ENCODE measurements around the gene TMOD1. TPM values are rescaled to one million over a fixed set of nuclear protein-coding genes. Genes with fewer than 3 reads are reported as not detected.
"Not testable (repeated sequence)": the region's sequence is repeated elsewhere in the genome, so short reads cannot be mapped to it uniquely, and the experiment has no call there.

The TMOD1 gene
- total RNA-seq, 1 donor from 2014 or later, result 1.6 TPM

GRCh38 chr9:97586909-97587308 lies 85.4 kb downstream of the TMOD1 start:
- intact Hi-C loops (cut with micrococcal nuclease), result not testable (repeated sequence)

GRCh38 chr9:97591535-97591934 lies 90.1 kb downstream of the TMOD1 start:
- intact Hi-C loops (cut with micrococcal nuclease), result no loop called here

GRCh38 chr9:97592126-97592525 lies 90.7 kb downstream of the TMOD1 start:
- intact Hi-C loops (cut with micrococcal nuclease), result no loop called here

GRCh38 chr9:97593960-97594359 lies 92.5 kb downstream of the TMOD1 start:
- intact Hi-C loops (cut with micrococcal nuclease), result no loop called here

GRCh38 chr9:97594381-97594921 lies 93.0 kb downstream of the TMOD1 start:
- intact Hi-C loops (cut with micrococcal nuclease), result no loop called here

- intact Hi-C loops (cut with micrococcal nuclease), result no loop called here
Observed at GRCh38 chr9:97596906-97597305, 95.4 kb downstream of the TMOD1 start.

GRCh38 chr9:97598461-97599288 lies 97.2 kb downstream of the TMOD1 start:
- intact Hi-C loops (cut with micrococcal nuclease), result loop anchor here (1.0 kb wide), 6 partner anchors 17 to 741 kb away; partner anchors contain the start of genes NCBP1 and TSTD2

- intact Hi-C loops (cut with micrococcal nuclease), result no loop called here
Observed at GRCh38 chr9:97599314-97599846, 97.9 kb downstream of the TMOD1 start.

- intact Hi-C loops (cut with micrococcal nuclease), result no loop called here
Observed at GRCh38 chr9:97600531-97601227, 99.2 kb downstream of the TMOD1 start.

GRCh38 chr9:97601228-97601898 lies 99.9 kb downstream of the TMOD1 start:
- intact Hi-C loops (cut with micrococcal nuclease), result no loop called here

GRCh38 chr9:97602430-97602829 lies 101.0 kb downstream of the TMOD1 start:
- intact Hi-C loops (cut with micrococcal nuclease), result no loop called here

- intact Hi-C loops (cut with micrococcal nuclease), result no loop called here
Observed at GRCh38 chr9:97604901-97605645, 103.6 kb downstream of the TMOD1 start.

GRCh38 chr9:97615439-97616072 lies 114.1 kb downstream of the TMOD1 start:
- intact Hi-C loops (cut with micrococcal nuclease), result loop anchor here (1.0 kb wide), 6 partner anchors 17 to 758 kb away; partner anchors contain the start of genes NCBP1 and TSTD2

- intact Hi-C loops (cut with micrococcal nuclease), result no loop called here
Observed at GRCh38 chr9:97617939-97618416, 116.5 kb downstream of the TMOD1 start.

GRCh38 chr9:97620063-97620462 lies 118.6 kb downstream of the TMOD1 start:
- intact Hi-C loops (cut with micrococcal nuclease), result not testable (repeated sequence)

- intact Hi-C loops (cut with micrococcal nuclease), result not testable (repeated sequence)
Observed at GRCh38 chr9:97622483-97622882, 121.0 kb downstream of the TMOD1 start.

GRCh38 chr9:97623946-97624345 lies 122.5 kb downstream of the TMOD1 start:
- intact Hi-C loops (cut with micrococcal nuclease), result no loop called here

GRCh38 chr9:97625620-97626019 lies 124.2 kb downstream of the TMOD1 start:
- intact Hi-C loops (cut with micrococcal nuclease), result no loop called here

- intact Hi-C loops (cut with micrococcal nuclease), result no loop called here
Observed at GRCh38 chr9:97627624-97628023, 126.2 kb downstream of the TMOD1 start.

- intact Hi-C loops (cut with micrococcal nuclease), result no loop called here
Observed at GRCh38 chr9:97628668-97629067, 127.2 kb downstream of the TMOD1 start.

Measured in T-helper 1 cell treated with Interleukin-12 subunit alpha and Interleukin-12 subunit beta and Interleukin-4 antibody, amounts not matched to agents 30 ng/mL and 1 ng/mL, for 36 hours (primary cell).